Neural progenitor cell (in vitro differentiated cells): ENCODE data around the gene KCNMA1. TPM values are rescaled to one million over a fixed set of nuclear protein-coding genes. Genes with fewer than 3 reads are reported as not detected.

Experiments used
- DNase-seq: peaks from one replicate; pipeline ENCODE4 v3.0.0-alpha.2; 2016; ENCODE audit warnings: low spot score
- H2AFZ ChIP-seq: fragments of 200-600 bp; sonication (generic); replicated peaks from 2 replicates; pipeline ENCODE4 v1.6.1; 2016; ENCODE audit warnings: antibody characterized with exemption
- H3F3A ChIP-seq: fragments of 200-600 bp; sonication (generic); 2 replicates; pipeline ENCODE4 v1.6.1; 2016; ENCODE audit warnings: antibody characterized with exemption, low read depth
- H3K27ac ChIP-seq: fragments of 200-600 bp; sonication (generic); 2 replicates; pipeline ENCODE4 v1.5.1; 2016; ENCODE audit warnings: mild to moderate bottlenecking
- H3K27me3 ChIP-seq: fragments of 200-600 bp; sonication (generic); 2 replicates; pipeline ENCODE4 v1.6.1; 2016; ENCODE audit warnings: mild to moderate bottlenecking, moderate library complexity
- H3K36me3 ChIP-seq: fragments of 200-600 bp; sonication (generic); 2 replicates; pipeline ENCODE4 v1.5.1; 2016
- H3K4me1 ChIP-seq: fragments of 200-600 bp; sonication (generic); 2 replicates; pipeline ENCODE4 v1.6.1; 2016; ENCODE audit warnings: mixed run types
- H3K4me2 ChIP-seq: fragments of 200-600 bp; sonication (generic); 2 replicates; pipeline ENCODE4 v1.6.1; 2016
- H3K4me3 ChIP-seq: fragments of 200-600 bp; sonication (generic); 2 replicates; pipeline ENCODE4 v1.5.1; 2016
- H3K79me2 ChIP-seq: fragments of 200-600 bp; sonication (generic); 2 replicates; pipeline ENCODE4 v1.6.1; 2016; ENCODE audit warnings: low read depth
- H3K9ac ChIP-seq: fragments of 200-600 bp; sonication (generic); 2 replicates; pipeline ENCODE4 v1.6.1; 2016
- H3K9me3 ChIP-seq: fragments of 200-600 bp; sonication (generic); 2 replicates; pipeline ENCODE4 v1.5.1; 2016; ENCODE audit warnings: low read depth
- H4K20me1 ChIP-seq: fragments of 200-600 bp; sonication (generic); 2 replicates; pipeline ENCODE4 v1.6.1; 2016; ENCODE audit warnings: low read depth
- H3K27ac Mint-ChIP-seq: 3 replicates; pipeline ENCODE4 v1.8.0; 2021; ENCODE audit warnings: mixed read lengths
- H3K27me3 Mint-ChIP-seq: 2 replicates; pipeline ENCODE4 v1.8.0; 2022; ENCODE audit warnings: low read depth, mild to moderate bottlenecking, inconsistent platforms, moderate library complexity, mixed read lengths; ENCODE audit not compliant: insufficient read depth
- H3K36me3 Mint-ChIP-seq: 3 replicates; pipeline ENCODE4 v1.8.0; 2021; ENCODE audit warnings: mixed read lengths
- H3K4me1 Mint-ChIP-seq: 3 replicates; pipeline ENCODE4 v1.8.0; 2021; ENCODE audit warnings: mixed read lengths
- H3K4me3 Mint-ChIP-seq: 3 replicates; pipeline ENCODE4 v1.8.0; 2021; ENCODE audit warnings: mild to moderate bottlenecking, moderate library complexity, mixed read lengths
- H3K9me3 Mint-ChIP-seq: 3 replicates; pipeline ENCODE4 v1.8.0; 2020; ENCODE audit warnings: mixed read lengths
- EZH2 ChIP-seq: fragments of 200-600 bp; sonication (generic); IDR thresholded peaks from 2 replicates; pipeline ENCODE4 v1.6.1; 2017; ENCODE audit warnings: antibody characterized with exemption, mild to moderate bottlenecking, moderate library complexity
- EZH2phosphoT487 ChIP-seq: fragments of 200-600 bp; sonication (generic); IDR thresholded peaks from 2 replicates; pipeline ENCODE4 v1.6.1; 2017; ENCODE audit warnings: antibody characterized with exemption
- total RNA-seq: library from RNA; depleted of rRNA; stranded (reverse); fragments of >200 nt; gene quantifications from 2 replicates; pipeline ENCODE4 v1.2.3, GENCODE V29; 2015; ENCODE audit warnings: low replicate concordance
- TF ChIP-seq, protein P1 (sequence below): fragments of 200-600 bp; sonication (generic); IDR thresholded peaks from 2 replicates; pipeline ENCODE4 v1.5.1; 2017; ENCODE audit warnings: antibody characterized with exemption, mild to moderate bottlenecking

KCNMA1 gene
- total RNA-seq, 1 donor from 2014 or later: 2.4 TPM

- no peaks in the 10 kb centered on the region for H3K79me2 ChIP-seq
- H3K4me3 Mint-ChIP-seq: no peak overlapping the region
- TF ChIP-seq EZH2 (no peak), EZH2phosphoT487 (no peak)
- TF ChIP-seq, protein P1, sequence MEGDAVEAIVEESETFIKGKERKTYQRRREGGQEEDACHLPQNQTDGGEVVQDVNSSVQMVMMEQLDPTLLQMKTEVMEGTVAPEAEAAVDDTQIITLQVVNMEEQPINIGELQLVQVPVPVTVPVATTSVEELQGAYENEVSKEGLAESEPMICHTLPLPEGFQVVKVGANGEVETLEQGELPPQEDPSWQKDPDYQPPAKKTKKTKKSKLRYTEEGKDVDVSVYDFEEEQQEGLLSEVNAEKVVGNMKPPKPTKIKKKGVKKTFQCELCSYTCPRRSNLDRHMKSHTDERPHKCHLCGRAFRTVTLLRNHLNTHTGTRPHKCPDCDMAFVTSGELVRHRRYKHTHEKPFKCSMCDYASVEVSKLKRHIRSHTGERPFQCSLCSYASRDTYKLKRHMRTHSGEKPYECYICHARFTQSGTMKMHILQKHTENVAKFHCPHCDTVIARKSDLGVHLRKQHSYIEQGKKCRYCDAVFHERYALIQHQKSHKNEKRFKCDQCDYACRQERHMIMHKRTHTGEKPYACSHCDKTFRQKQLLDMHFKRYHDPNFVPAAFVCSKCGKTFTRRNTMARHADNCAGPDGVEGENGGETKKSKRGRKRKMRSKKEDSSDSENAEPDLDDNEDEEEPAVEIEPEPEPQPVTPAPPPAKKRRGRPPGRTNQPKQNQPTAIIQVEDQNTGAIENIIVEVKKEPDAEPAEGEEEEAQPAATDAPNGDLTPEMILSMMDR: no peak
- H3K27me3 ChIP-seq: no peaks in the 10 kb centered on the region
- H3K27ac Mint-ChIP-seq: no peak overlapping the region
- H3K36me3 Mint-ChIP-seq: no peaks in the 10 kb centered on the region
- H3K27me3 Mint-ChIP-seq: no peaks in the 10 kb centered on the region
- no peaks in the 10 kb centered on the region for H3K9me3 Mint-ChIP-seq
- no peaks in the 10 kb centered on the region for H3K9me3 ChIP-seq
- no peaks in the 10 kb centered on the region for H4K20me1 ChIP-seq
- H2AFZ ChIP-seq: no peak overlapping the region
- H3K4me1 ChIP-seq: peaks cover 11% of the 10 kb centered on the region
- no peak for DNase-seq
- H3K9ac ChIP-seq: no peak overlapping the region
- no peaks in the 10 kb centered on the region for H3K4me1 Mint-ChIP-seq
- no peaks in the 10 kb centered on the region for H3F3A ChIP-seq
- H3K4me3 ChIP-seq: no peak overlapping the region
- H3K4me2 ChIP-seq: no peak overlapping the region
- H3K36me3 ChIP-seq: no peaks in the 10 kb centered on the region
- no peak overlapping the region for H3K27ac ChIP-seq
Observed at GRCh38 chr10:77625379-77625778, 12.2 kb downstream of the KCNMA1 start.

GRCh38 chr10:77622889-77623291 lies 14.7 kb downstream of the KCNMA1 start:
- Mint-ChIP-seq H3K4me3 (no peak overlapping the region), H3K4me1 (no peaks in the 10 kb centered on the region), H3K9me3 (no peaks in the 10 kb centered on the region), H3K27me3 (no peaks in the 10 kb centered on the region), H3K36me3 (no peaks in the 10 kb centered on the region), H3K27ac (no peak overlapping the region)
- no peaks in the 10 kb centered on the region for H3K36me3 ChIP-seq
- H3K4me3 ChIP-seq: no peak overlapping the region
- no peaks in the 10 kb centered on the region for H3K9me3 ChIP-seq
- H3K9ac ChIP-seq: no peak overlapping the region
- H3K27ac ChIP-seq: no peak overlapping the region
- H3K79me2 ChIP-seq: no peaks in the 10 kb centered on the region
- H4K20me1 ChIP-seq: no peaks in the 10 kb centered on the region
- no peak overlapping the region for H2AFZ ChIP-seq
- no peaks in the 10 kb centered on the region for H3K27me3 ChIP-seq
- H3K4me1 ChIP-seq: no peaks in the 10 kb centered on the region
- H3K4me2 ChIP-seq: no peak overlapping the region
- TF ChIP-seq EZH2phosphoT487 (no peak), EZH2 (no peak)
- TF ChIP-seq, protein P1: no peak
- no peak for DNase-seq
- no peaks in the 10 kb centered on the region for H3F3A ChIP-seq

GRCh38 chr10:77620731-77621130 lies 16.9 kb downstream of the KCNMA1 start:
- Mint-ChIP-seq H3K9me3 (no peaks in the 10 kb centered on the region), H3K36me3 (no peaks in the 10 kb centered on the region), H3K27ac (no peak overlapping the region), H3K4me3 (no peak overlapping the region), H3K4me1 (no peaks in the 10 kb centered on the region), H3K27me3 (peaks cover 3% of the 10 kb centered on the region)
- no peaks in the 10 kb centered on the region for H3K36me3 ChIP-seq
- no peaks in the 10 kb centered on the region for H3K4me1 ChIP-seq
- H2AFZ ChIP-seq: no peak overlapping the region
- no peak overlapping the region for H3K4me2 ChIP-seq
- no peak overlapping the region for H3K27ac ChIP-seq
- H3F3A ChIP-seq: no peaks in the 10 kb centered on the region
- no peaks in the 10 kb centered on the region for H3K9me3 ChIP-seq
- no peak overlapping the region for H3K9ac ChIP-seq
- no peaks in the 10 kb centered on the region for H4K20me1 ChIP-seq
- TF ChIP-seq EZH2 (no peak), EZH2phosphoT487 (no peak)
- TF ChIP-seq, protein P1: no peak
- no peaks in the 10 kb centered on the region for H3K79me2 ChIP-seq
- no peak overlapping the region for H3K4me3 ChIP-seq
- DNase-seq: no peak
- H3K27me3 ChIP-seq: no peaks in the 10 kb centered on the region
